Activated CD4-positive, alpha-beta T cell treated with anti-CD3 and anti-CD28 coated beads for 1 hour (primary cell): ENCODE data around the gene MYO5B.

Source experiments
- DNase-seq: peaks from one replicate; pipeline ENCODE4 v3.0.0-alpha.2; 2020

Gene MYO5B

DNA sequence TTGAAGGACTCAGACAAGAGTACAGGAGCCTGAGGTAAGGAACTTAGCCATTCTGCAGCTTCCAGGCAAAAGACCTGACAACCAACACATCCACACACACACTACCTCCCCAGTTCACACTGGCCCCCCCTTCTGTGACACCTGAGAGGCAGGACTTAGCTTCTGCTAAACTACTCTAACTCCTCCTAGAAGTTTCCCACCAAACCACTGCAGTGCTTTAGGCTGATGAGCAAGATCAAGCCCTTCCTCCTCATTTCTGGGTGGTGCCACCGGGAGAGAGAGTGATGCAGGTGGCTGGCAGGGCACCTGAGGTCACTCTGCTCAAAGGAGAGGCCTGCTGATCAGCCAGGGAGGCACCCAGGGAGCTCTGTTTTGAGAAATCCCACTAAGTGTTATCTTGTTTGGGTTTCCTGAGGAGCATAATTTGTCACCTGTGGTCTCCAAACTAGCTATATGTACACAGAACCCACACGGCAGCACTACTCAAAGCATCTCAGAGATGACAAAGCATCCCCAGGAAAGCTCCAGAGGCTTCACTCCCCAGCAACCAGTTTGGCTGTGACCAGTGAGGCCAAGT lies 188.4 kb downstream of the MYO5B start:
- no peak for DNase-seq

- DNase-seq, result no peak
These were observed 190.9 kb downstream of the MYO5B start for GRCh38 chr18:50004013-50004412.

DNA sequence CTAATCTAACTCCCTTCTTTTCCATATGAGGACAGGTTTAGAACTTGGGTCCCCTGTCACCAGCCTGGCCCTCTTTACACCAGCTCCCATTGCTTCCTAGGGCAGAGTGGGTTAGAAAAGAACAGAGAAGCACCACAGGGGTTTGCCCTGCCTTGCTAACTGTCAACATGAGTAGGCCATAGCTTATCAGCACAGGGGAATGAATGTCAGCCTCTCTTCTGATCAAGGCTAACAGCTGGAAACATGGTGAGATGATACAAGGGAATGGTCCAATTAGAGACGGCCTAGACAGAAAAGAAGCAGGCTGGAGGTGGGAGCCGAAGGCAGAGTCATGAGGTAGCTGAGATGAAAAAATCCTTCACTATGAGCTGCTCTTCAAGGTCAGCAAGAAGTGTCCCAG lies 192.2 kb downstream of the MYO5B start:
- no peak for DNase-seq

- DNase-seq, result no peak
These were observed 194.7 kb downstream of the MYO5B start for GRCh38 chr18:50000227-50000626.

GRCh38 chr18:49999128-49999527 lies 195.8 kb downstream of the MYO5B start:
- DNase-seq, result no peak

- DNase-seq, result no peak
These were observed 197.4 kb downstream of the MYO5B start for GRCh38 chr18:49997558-49997957.

- DNase-seq, result no peak
These were observed 200.5 kb downstream of the MYO5B start for GRCh38 chr18:49994410-49994809.

GRCh38 chr18:49993299-49993698 lies 201.6 kb downstream of the MYO5B start:
- no peak for DNase-seq

GRCh38 chr18:49988733-49989132 lies 206.2 kb downstream of the MYO5B start:
- no peak for DNase-seq

GRCh38 chr18:49988101-49988500 lies 206.8 kb downstream of the MYO5B start:
- no peak for DNase-seq

DNA sequence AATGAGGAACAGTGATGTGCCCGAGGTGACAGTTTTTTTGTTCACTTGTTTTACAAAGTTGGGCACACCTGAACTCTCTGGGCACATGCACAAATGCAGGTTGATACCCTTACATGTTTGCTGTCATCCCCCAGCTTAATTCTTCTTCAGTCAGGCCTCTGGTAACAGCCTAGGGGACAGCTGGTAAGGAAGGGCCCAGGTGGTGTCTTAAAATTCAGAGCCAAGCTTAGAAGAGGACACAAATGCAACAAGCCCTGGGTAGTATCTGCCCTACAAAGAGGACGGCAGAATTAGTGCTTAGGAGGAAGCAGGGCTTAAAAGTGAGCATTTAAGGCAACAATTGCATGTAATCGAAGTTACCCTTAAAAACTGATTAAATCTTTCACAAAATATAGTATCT lies 209.7 kb downstream of the MYO5B start:
- DNase-seq, result no peak

DNA sequence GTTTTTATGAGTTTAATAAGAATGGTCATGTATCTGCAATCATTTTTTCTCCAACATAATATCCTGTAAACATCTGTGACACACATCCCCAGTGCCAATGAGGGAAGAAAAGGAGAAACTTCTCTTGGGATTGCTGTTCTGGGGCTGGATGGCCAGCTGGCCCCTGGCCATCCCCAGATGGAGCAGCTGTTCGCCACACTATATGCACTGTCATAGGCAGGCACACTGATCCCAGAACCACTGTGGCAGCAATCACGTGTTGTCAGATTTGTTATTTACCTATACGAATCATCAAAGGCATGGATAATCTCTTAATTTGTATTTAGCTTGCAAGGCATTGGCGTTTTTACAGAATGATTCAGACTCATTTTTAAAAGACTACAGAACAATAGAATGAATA lies 214.1 kb downstream of the MYO5B start:
- DNase-seq, result no peak

GRCh38 chr18:49976795-49977560 lies 218.0 kb downstream of the MYO5B start:
- no peak for DNase-seq

- DNase-seq, result no peak
These were observed 218.9 kb downstream of the MYO5B start for GRCh38 chr18:49976001-49976400.

DNA sequence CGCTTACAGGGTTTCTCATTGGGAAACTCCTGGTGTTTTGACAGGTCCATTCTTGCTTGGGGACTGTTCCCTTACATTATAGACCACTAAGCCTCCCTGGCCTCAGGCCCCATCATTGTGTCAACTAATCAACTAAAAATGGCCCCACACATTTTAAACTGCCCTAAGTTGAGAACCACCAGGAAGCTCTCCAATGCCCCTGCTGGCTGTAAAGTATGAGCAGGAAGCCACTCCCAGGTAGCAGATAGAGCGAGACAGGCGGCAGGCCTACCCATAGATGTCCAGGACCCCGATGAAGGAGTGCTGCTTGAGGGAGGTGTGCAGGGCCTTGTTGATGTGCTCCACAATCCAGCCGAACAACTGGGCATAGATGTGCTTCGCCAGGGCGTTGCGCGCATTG lies 220.9 kb downstream of the MYO5B start:
- DNase-seq, result no peak

GRCh38 chr18:49973592-49973991 lies 221.4 kb downstream of the MYO5B start:
- no peak for DNase-seq

DNA sequence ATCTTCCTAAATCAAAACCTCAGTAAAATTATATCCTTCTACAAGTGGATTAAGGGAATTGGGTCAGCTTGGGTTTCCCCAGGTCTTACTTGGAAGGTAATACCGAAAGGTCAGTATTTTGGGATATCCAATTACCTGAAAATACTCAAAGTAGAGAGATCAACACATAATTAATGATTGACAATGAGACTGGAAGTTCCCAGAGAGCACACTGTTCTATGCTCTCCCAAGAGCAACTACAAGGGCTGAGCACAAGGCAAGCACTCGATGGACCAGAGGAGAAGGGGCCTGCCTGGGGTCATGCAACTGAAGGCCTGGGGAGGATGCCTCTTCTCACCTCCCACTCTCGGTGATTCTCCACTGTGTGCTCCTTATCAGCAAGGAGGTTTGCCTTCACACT lies 222.4 kb downstream of the MYO5B start:
- DNase-seq, result no peak

- DNase-seq, result no peak
These were observed 223.5 kb downstream of the MYO5B start for GRCh38 chr18:49971462-49971861.

- no peak for DNase-seq
These were observed 224.6 kb downstream of the MYO5B start for GRCh38 chr18:49970319-49970718.

DNA sequence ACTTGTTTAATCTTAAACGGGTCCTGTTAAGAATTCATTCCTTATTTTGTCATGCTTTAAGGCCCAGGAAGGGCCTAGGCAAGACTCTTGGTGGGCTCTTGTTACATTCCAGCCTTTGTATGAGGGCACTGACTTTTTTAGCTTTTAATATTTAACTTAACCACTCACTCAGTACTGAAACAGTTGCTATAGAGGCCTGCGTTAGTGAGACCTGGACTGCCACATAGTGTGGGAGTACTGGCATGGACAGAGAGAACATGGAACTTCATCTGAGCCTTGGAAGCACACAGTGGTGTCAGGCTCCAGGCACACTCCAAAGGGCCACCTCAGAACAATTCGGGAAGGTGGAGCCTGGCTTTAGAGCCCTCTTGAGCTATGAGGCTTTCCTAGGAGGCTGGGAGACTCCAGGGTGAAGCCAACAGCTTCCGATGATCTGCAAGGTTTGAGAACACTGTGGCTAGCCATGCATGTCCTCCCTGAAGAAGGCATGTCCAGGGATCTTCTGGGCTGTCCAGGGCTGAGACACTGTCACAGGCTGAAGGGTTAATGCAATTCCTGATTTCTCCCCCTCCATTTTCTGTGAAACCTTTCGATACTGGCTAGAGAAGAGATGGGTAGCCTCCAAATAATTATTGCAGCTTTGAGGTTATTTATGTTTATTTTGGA lies 226.2 kb downstream of the MYO5B start:
- DNase-seq, result no peak

DNA sequence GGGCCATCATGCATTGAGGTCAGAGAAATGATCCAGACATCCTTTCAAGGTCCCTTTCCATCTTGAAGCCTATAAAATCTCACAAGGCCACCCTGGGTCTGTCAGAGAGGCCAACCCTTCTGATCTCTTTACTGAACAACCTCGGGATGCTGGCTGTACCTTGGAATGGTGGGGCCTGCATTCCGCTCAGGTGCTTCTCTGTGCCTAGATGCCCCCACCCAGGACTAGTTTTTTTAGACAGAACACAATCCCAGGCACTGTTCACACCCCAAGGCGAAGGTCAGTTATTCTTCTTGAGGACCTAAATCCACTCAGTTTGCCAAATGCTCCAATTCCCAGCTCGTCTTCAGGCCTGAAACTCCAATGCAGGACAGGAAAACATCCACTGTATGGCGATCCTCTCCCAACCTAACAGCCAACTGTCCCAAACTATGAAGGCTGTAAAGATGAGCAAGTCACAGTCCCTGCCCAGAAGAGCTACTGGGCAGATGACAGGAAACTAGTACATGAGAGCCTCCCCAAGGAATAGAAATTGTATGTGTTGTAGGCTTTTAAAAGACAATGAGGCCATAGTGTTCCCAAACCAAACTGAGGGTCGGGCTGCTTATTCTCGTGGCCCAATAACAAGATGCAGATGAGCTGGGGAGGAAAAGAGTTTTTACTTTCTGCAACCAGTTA lies 227.2 kb downstream of the MYO5B start:
- DNase-seq, result no peak

- DNase-seq, result no peak
These were observed 227.8 kb downstream of the MYO5B start for GRCh38 chr18:49967171-49967570.

DNA sequence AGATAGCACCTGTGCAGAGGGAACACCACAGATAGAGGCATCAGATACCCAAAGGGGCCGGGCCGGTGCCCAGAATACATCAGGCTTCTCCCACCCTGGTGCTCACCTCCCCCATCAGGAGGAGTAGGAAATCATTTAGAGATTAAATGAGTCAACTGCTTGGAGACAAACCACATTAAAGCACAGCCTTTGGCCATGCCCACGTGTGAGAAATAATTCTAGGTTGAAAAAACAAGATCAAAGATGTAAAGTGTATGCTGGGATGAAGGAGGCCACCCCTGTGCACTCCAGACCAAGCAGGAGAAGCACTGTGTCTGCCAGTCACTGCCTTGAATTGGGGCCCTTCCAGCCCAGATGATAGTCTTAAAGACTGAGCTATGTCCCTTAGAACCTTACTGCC lies 228.9 kb downstream of the MYO5B start:
- DNase-seq, result no peak

- no peak for DNase-seq
These were observed 231.7 kb downstream of the MYO5B start for GRCh38 chr18:49963217-49963616.
